ENCODE results near the gene COPZ2.

DNA sequence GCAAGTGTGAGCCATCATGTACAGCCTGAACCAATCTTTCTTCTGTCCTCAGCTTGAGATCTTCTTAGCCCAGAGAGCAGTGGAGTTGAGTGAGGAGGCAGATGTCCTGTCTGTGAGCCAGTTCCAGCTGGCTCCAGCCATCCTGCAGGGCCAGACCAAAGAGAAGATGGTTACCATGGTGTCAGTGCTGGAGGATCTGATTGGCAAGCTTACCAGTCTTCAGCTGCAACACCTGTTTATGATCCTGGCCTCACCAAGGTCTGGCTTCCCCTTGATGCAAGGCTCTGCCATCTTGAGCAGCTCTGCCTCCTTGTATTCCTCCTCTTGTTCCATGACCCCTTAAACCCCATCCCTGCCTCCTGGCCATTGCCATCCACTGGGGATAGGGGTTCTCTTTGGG lies 57.1 kb downstream of the COPZ2 start:
- TF ChIP-seq CTCF (conservative IDR thresholded peaks at IDR 0.05 in 1 of 2, IDR thresholded peaks at IDR 0.05 in 1 of 2; ENCODE audit: extremely low read depth in 1 of 2, insufficient read depth in 1 of 2, low read depth in 1 of 2, low read length in 2 of 2): no peak
- no peak for TF ChIP-seq EZH2 (IDR thresholded peaks at IDR 0.05; ENCODE audit: borderline replicate concordance, low read length)
